ENCODE data around the gene TBXA2R. TPM values are rescaled to one million over a fixed set of nuclear protein-coding genes. Genes with fewer than 3 reads are reported as not detected.

TBXA2R gene
- total and polyA plus RNA-seq, 2 experiments from 2014 or later = 0.70 to 2.0 TPM

GRCh38 chr19:3646336-3647092 is 39.8 kb upstream of the TBXA2R start:
- Histone ChIP-seq H3K9me2 (replicated peaks; ENCODE audit: insufficient read depth) (no peaks in the 10 kb centered on the region), H3K27me3 (no peaks in the 10 kb centered on the region), H2AFZ (no peak overlapping the region), H3K36me3 (replicated peaks; ENCODE audit: insufficient read depth, low read depth) (no peaks in the 10 kb centered on the region), H3K4me2 (no peak overlapping the region), H3K4me1 (ENCODE audit: insufficient read depth) (no peaks in the 10 kb centered on the region), H3K79me2 (no peaks in the 10 kb centered on the region), H3K27ac (no peak overlapping the region), H3K9me3 (ENCODE audit: low read depth) (no peaks in the 10 kb centered on the region), H4K20me1 (ENCODE audit: insufficient read depth, poor library complexity, severe bottlenecking) (no peaks in the 10 kb centered on the region), H3K4me3 (no peak overlapping the region)
- no peak for TF ChIP-seq EZH2phosphoT487 (IDR thresholded peaks at IDR 0.05; ENCODE audit: low read depth, severe bottlenecking, unreplicated experiment)
- no peak for TF ChIP-seq CTCF (IDR thresholded peaks at IDR 0.05; ENCODE audit: poor library complexity)
- TF ChIP-seq EZH2 (IDR thresholded peaks at IDR 0.05; ENCODE audit: borderline replicate concordance) = no peak
- DNase-seq (ENCODE audit: low spot score) = no peak
- 91% methylated on average over 20 of the region's 23 CpGs for WGBS (ENCODE audit: low lambda C conversion rate, missing lambda C conversion rate)

- no peaks in the 10 kb centered on the region for H3K9me3 ChIP-seq (ENCODE audit: low read depth)
- no peak for DNase-seq (ENCODE audit: low spot score)
- no peaks in the 10 kb centered on the region for H4K20me1 ChIP-seq (ENCODE audit: insufficient read depth, poor library complexity, severe bottlenecking)
- no peaks in the 10 kb centered on the region for H3K9me2 ChIP-seq (replicated peaks; ENCODE audit: insufficient read depth)
- H3K4me3 ChIP-seq = no peak overlapping the region
- WGBS (ENCODE audit: low lambda C conversion rate, missing lambda C conversion rate) = 96% methylated on average over 19 of the region's 21 CpGs
- H3K4me2 ChIP-seq = no peak overlapping the region
- H3K27me3 ChIP-seq = no peaks in the 10 kb centered on the region
- no peaks in the 10 kb centered on the region for H3K79me2 ChIP-seq
- no peaks in the 10 kb centered on the region for H3K4me1 ChIP-seq (ENCODE audit: insufficient read depth)
- no peak overlapping the region for H2AFZ ChIP-seq
- no peaks in the 10 kb centered on the region for H3K36me3 ChIP-seq (replicated peaks; ENCODE audit: insufficient read depth, low read depth)
- TF ChIP-seq CTCF (IDR thresholded peaks at IDR 0.05; ENCODE audit: poor library complexity) = no peak
- no peak for TF ChIP-seq EZH2phosphoT487 (IDR thresholded peaks at IDR 0.05; ENCODE audit: low read depth, severe bottlenecking, unreplicated experiment)
- TF ChIP-seq EZH2 (IDR thresholded peaks at IDR 0.05; ENCODE audit: borderline replicate concordance) = no peak
- H3K27ac ChIP-seq = no peak overlapping the region
Measured at GRCh38 chr19:3645726-3646125, 39.1 kb upstream of the TBXA2R start.

DNA sequence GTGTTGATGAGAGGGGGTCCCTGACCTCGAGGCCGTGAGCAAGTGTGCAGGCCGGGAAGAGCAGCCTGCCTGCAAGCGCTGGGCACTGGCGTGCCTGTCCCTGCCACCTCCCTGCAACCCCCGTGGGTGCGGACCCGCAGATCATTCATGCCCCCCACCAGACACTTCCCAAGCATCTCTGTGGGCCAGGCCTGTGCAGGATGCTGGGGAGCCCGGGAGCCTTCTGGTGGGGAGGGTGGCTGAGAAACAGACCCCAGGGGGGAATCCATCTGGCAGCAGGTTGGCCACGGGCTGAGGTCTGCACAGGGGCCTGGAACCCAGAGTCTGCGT is 38.4 kb upstream of the TBXA2R start:
- Histone ChIP-seq H3K4me2 (no peak overlapping the region), H2AFZ (no peak overlapping the region), H3K27me3 (no peaks in the 10 kb centered on the region), H4K20me1 (ENCODE audit: insufficient read depth, poor library complexity, severe bottlenecking) (no peaks in the 10 kb centered on the region), H3K9me2 (replicated peaks; ENCODE audit: insufficient read depth) (no peaks in the 10 kb centered on the region), H3K36me3 (replicated peaks; ENCODE audit: insufficient read depth, low read depth) (no peaks in the 10 kb centered on the region), H3K27ac (no peak overlapping the region), H3K79me2 (no peaks in the 10 kb centered on the region), H3K4me1 (ENCODE audit: insufficient read depth) (no peaks in the 10 kb centered on the region), H3K9me3 (ENCODE audit: low read depth) (no peaks in the 10 kb centered on the region), H3K4me3 (no peak overlapping the region)
- TF ChIP-seq CTCF (IDR thresholded peaks at IDR 0.05; ENCODE audit: poor library complexity) (no peak), EZH2phosphoT487 (IDR thresholded peaks at IDR 0.05; ENCODE audit: low read depth, severe bottlenecking, unreplicated experiment) (no peak), EZH2 (IDR thresholded peaks at IDR 0.05; ENCODE audit: borderline replicate concordance) (no peak)
- no peak for DNase-seq (ENCODE audit: low spot score)
- 96% methylated on average over 11 of the region's 11 CpGs for WGBS (ENCODE audit: low lambda C conversion rate, missing lambda C conversion rate)
